HepG2 (cell line): Measurements from ENCODE around the gene SYNJ2. TPM values are rescaled to one million over a fixed set of nuclear protein-coding genes. Genes with fewer than 3 reads are reported as not detected.

Source experiments
- ARID3A ChIP-seq: IDR thresholded peaks from 2 replicates; pipeline ENCODE4 v1.6.1; 2012; ENCODE audit warnings: low read depth, low read length, improper control_type of control experiment
- ERF ChIP-seq: IDR thresholded peaks from 2 replicates; pipeline ENCODE4 v1.6.1; 2018; ENCODE audit warnings: missing biosample characterization, missing genetic modification reagents
- FOXP1 ChIP-seq, 2 experiments: fragments of 450-650 bp in 1 of 2; IDR thresholded peaks; 2 replicates each; pipeline ENCODE4 v1.6.1; 2017 to 2018; ENCODE audit warnings: antibody characterized with exemption in 1 of 2
- HMGA1 ChIP-seq: sonication (generic); formaldehyde crosslinking; conservative IDR thresholded peaks from 2 replicates; pipeline ENCODE4 v1.4.0; 2020; ENCODE audit warnings: missing genetic modification reagents
- HMGXB3 ChIP-seq: sonication (generic); formaldehyde crosslinking; IDR thresholded peaks from 2 replicates; pipeline ENCODE4 v1.4.0; 2020; ENCODE audit warnings: missing genetic modification reagents, borderline replicate concordance
- IKZF4 ChIP-seq: sonication (generic); formaldehyde crosslinking; IDR thresholded peaks from 2 replicates; pipeline ENCODE4 v1.5.1; 2020; ENCODE audit warnings: borderline replicate concordance, mild to moderate bottlenecking, low read depth, missing genetic modification reagents; ENCODE audit errors: not compliant biosample characterization
- MED1 ChIP-seq: sonication (generic); formaldehyde crosslinking; IDR thresholded peaks from 2 replicates; pipeline ENCODE4 v1.4.0; 2020; ENCODE audit warnings: missing genetic modification reagents
- MXD1 ChIP-seq: sonication (generic); formaldehyde crosslinking; IDR thresholded peaks from 2 replicates; pipeline ENCODE4 v1.4.0; 2020; ENCODE audit warnings: mild to moderate bottlenecking, missing genetic modification reagents
- SKI ChIP-seq: fragments of 450-650 bp; IDR thresholded peaks from one replicate; pipeline ENCODE4 v1.6.1; 2018; ENCODE audit warnings: mild to moderate bottlenecking; ENCODE audit not compliant: partially characterized antibody
- TAF15 ChIP-seq: fragments of 200-400 bp; formaldehyde crosslinking; IDR thresholded peaks from one replicate; pipeline ENCODE4 v1.6.1; 2018; ENCODE audit warnings: mild to moderate bottlenecking, low read depth, low read length; ENCODE audit not compliant: poor library complexity, severe bottlenecking
- THRA ChIP-seq: sonication (generic); formaldehyde crosslinking; IDR thresholded peaks from 2 replicates; pipeline ENCODE4 v1.4.0; 2020; ENCODE audit warnings: missing genetic modification reagents, borderline replicate concordance
- ZFAT ChIP-seq: sonication (generic); formaldehyde crosslinking; conservative IDR thresholded peaks from 2 replicates; pipeline ENCODE4 v1.8.1; 2023; ENCODE audit warnings: missing genetic modification reagents, inconsistent platforms
- ZNF121 ChIP-seq: sonication (generic); formaldehyde crosslinking; IDR thresholded peaks from 2 replicates; pipeline ENCODE4 v1.5.0; 2020; ENCODE audit warnings: mild to moderate bottlenecking, missing genetic modification reagents
- ZNF552 ChIP-seq: sonication (generic); formaldehyde crosslinking; IDR thresholded peaks from 2 replicates; pipeline ENCODE4 v1.9.0; 2022; ENCODE audit warnings: missing genetic modification reagents, mild to moderate bottlenecking, borderline replicate concordance
- ZNF687 ChIP-seq: sonication (generic); formaldehyde crosslinking; IDR thresholded peaks from 2 replicates; pipeline ENCODE4 v1.5.1; 2020; ENCODE audit warnings: mild to moderate bottlenecking, missing genetic modification reagents, moderate library complexity
- ZNF850 ChIP-seq: sonication (generic); formaldehyde crosslinking; conservative IDR thresholded peaks from 2 replicates; pipeline ENCODE4 v1.9.0; 2021; ENCODE audit warnings: mild to moderate bottlenecking, missing genetic modification reagents
- polyA plus RNA-seq, 8 experiments: library from polyadenylated mRNA; depleted of rRNA in 3 of 8; stranded (reverse) in 7 of 8; unstranded in 1 of 8; fragments of >200 nt; fragmentation: Illumina TruSeq in 4 of 8; extraction: Trizol in 4 of 8; gene quantifications; 2 replicates each; pipeline versions ENCODE4 v1.2.1 to v1.2.3, GENCODE V29; 2011 to 2016; ENCODE audit warnings: low read depth in 4 of 8, missing spikeins in 1 of 8, mixed read lengths in 1 of 8; ENCODE audit not compliant: insufficient read depth in 1 of 8
- total RNA-seq, 5 experiments: library from RNA; depleted of rRNA; stranded (reverse); fragments of >200 nt; fragmentation: Illumina TruSeq; extraction: Trizol; gene quantifications; 2 replicates each; pipeline ENCODE4 v1.2.3, GENCODE V29; 2016; ENCODE audit warnings: low read depth in 1 of 5

Gene SYNJ2
- total and polyA plus RNA-seq, 2 of the 13 experiments (the other 11 are each of a cell fraction or from before 2014, with no cell fraction given) = 39.1 to 57.6 TPM

- TF ChIP-seq SKI = no peak
- no peak for TF ChIP-seq ZFAT
- TF ChIP-seq ZNF687 (CRISPR knock-in tag) = peak; percentile 85
- TF ChIP-seq HMGXB3 (CRISPR knock-in tag) = 0 out of 2 replicates have a peak, but pooled peaks have one; percentile 5
- TF ChIP-seq HMGA1 (CRISPR knock-in tag) = no peak
- no peak for TF ChIP-seq MED1 (CRISPR knock-in tag)
- no peak for TF ChIP-seq FOXP1 (IDR thresholded peaks at IDR 0.05)
- no peak for TF ChIP-seq FOXP1 (CRISPR knock-in tag; IDR thresholded peaks at IDR 0.05)
- TF ChIP-seq IKZF4 (CRISPR knock-in tag) = no peak
- TF ChIP-seq TAF15 = no peak
- TF ChIP-seq ARID3A = no peak
- TF ChIP-seq ERF (CRISPR knock-in tag) = no peak
- 0 out of 2 replicates have a peak, but pooled peaks have one; percentile 30 for TF ChIP-seq ZNF552 (CRISPR knock-in tag)
- no peak for TF ChIP-seq ZNF121 (CRISPR knock-in tag)
- TF ChIP-seq THRA = no peak; the same call in 1 of the 2 replicates
- no peak for TF ChIP-seq ZNF850 (CRISPR knock-in tag)
- 0 out of 2 replicates have a peak, but pooled peaks have one; percentile 21 for TF ChIP-seq MXD1
These were observed 59.2 kb downstream of the SYNJ2 start (continued) for GRCh38 chr6:158040804-158041347.
